Stimulated activated CD4-positive, alpha-beta T cell treated with anti-CD3 and anti-CD28 coated beads, Interleukin-1b, Interleukin-23, amount 100 ng/mL, for 4 hours (primary cell): ENCODE data around the gene TOX3.

ENCODE experiments used
- DNase-seq, 2 donors: peaks; one replicate each; pipeline ENCODE4 v3.0.0-alpha.2; 2020; ENCODE audit warnings: low read depth in 2 of 2

Gene TOX3

DNA sequence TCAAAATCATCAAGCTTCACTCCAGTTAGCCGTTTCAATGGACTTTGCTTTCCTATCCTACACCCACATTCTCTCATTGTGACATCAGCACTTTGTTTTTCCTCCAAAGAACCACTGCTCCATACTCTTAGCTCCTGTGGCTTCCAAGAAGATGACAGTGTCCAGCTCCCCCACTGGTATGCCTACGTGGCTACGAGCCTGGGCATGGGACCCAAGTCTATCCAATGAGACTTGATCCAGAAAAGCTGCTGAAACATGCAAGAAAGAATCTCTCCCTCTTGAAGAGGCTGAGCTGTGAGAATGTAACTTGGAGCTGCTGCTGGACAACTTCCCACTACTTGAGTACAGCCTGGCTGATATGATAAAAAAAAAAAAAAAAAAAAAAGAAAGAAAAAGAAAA, 9.4 kb downstream of the TOX3 start:
- DNase-seq: no peak

- DNase-seq: no peak
Measured at GRCh38 chr16:52535076-52535475, 11.9 kb downstream of the TOX3 start.

- DNase-seq: no peak
Measured at GRCh38 chr16:52533296-52533695, 13.6 kb downstream of the TOX3 start.

DNA sequence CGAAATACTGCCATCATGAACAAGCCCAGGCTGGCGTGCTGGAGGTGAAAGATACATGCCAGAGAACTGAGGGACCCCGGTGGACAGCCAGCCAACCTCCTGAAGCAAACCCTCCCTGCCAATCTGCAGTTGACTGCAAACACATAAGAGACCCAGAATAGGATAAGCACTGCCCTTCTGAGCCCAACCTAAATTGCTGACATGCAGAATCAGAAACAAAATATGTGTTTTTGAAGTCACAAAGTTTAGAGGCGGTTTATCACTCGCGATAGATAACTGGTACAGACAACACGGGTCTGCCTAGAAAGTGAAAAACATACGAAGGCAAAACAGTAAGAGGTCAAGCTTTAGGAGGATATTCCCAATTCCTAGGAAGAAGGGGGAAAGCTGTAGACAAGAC, 14.6 kb downstream of the TOX3 start:
- no peak for DNase-seq

DNA sequence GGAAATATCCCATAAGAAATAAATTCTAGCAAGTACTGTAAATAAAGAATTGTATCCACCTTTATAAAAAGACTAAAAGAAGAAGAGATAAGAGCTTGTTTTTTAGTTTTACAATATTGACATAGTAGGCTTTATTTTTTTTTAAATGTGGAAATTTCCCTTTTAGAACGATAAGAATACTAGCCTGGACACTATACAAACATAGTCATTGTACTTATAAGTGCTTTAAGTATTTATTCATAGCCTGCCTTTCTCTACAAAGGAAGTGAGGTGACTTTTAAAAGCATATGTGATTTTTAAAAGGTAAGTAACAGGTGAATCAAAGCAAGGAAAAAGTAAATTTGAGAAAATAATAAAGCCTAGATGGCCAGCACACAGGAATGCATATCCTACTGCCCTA, 17.7 kb downstream of the TOX3 start:
- DNase-seq: no peak

DNA sequence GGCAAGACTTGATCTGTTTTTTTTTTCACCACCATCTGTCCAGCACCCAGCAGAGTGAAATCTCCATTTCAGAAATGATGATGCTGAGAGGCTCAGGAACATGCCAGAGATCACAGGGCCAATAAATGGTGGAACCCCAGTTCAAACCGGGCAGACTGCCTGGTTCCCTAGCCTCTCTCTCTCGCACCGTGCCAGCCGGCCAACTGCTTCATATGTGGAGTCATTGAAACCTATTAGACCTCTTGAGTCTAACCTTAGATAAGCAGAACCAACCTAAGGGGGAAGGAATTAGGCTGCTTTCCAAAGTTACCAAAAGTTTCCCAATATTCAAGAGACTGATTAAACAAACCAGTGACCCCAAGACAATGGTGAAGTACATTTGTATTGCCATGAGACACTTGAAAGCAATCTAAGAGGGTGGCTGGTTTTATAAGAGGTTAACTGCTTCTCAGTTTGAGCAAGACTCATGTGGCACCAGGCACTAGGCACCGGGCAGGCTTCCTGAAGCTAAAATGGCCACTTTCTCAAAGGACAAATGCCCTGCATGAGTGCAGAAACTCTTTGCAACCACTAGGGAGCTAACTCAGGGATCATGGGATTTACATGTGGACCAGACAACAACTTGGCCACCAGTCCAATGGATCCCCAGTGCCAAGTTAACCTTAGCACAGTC, 18.4 kb downstream of the TOX3 start:
- no peak for DNase-seq

- DNase-seq: no peak
Measured at GRCh38 chr16:52526830-52527229, 20.1 kb downstream of the TOX3 start.

DNA sequence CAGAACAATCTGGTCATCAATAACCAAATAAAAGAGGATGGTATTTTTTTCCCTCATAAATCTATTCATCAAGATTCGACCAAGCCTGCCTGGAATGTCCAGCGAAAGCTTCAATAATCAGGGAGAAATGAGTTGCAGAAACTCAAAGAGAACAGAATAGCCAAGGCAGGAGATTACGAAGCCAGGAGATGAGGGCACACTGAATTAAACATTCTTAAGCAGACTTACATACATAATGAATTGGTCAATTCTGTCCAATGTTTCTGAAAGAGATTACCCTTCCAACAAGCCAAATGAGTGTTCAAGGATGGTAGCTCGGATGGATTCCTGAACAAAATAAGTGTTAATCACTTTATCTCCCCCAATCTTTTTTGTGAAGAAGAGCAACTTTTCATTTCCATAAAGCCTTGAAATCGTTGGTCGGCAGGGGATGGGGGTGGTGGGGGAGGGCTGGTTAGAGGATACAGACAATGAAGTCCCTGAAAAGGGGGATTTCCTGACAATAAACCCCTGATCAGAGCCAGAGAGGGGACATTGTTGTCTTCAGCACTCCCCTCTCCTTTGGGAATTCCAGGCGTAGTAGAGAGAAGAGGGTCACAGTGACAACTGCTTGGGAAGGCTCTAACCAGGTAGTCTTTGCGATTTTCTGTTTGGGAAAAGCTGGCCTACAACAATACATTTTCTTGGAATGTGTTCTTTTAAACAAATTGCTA, 20.7 kb downstream of the TOX3 start:
- no peak for DNase-seq

DNA sequence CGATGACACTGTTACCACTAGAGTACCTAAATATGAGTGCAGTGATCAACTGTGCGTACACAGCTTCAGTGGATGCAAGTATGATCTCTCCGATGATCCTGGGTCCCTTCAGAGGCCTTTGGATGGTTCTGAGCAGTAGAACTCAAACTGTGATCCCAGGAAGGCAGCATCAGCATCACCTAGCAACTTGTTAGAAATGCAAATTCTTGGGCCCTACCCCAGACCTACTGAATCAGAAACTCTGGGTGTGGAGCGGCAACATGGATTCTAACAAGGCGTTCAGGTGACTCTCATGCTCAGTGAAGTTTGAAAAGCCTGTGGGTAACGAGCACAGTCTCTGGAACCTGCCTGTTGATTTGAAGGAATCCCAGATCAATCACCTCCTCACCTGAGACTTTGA, 25.4 kb downstream of the TOX3 start:
- DNase-seq: no peak

DNA sequence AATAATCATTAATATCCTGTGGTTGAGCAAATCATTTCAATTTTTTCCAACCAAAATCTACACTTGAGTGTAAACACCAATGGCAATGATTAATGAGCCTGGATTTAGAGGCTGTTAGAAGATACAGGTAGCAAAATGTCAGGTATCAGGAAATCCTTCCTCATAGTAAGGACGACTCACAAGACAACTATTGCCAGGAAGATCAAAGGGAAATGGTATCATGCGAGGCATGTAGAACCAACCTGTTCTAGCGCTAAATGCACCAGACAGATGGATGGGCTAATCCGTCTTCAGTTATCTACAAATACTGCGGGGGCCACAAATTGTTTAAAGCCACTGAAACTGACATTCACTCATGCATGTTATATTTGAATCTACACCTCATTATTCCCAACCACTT, 28.1 kb downstream of the TOX3 start:
- DNase-seq: no peak

DNA sequence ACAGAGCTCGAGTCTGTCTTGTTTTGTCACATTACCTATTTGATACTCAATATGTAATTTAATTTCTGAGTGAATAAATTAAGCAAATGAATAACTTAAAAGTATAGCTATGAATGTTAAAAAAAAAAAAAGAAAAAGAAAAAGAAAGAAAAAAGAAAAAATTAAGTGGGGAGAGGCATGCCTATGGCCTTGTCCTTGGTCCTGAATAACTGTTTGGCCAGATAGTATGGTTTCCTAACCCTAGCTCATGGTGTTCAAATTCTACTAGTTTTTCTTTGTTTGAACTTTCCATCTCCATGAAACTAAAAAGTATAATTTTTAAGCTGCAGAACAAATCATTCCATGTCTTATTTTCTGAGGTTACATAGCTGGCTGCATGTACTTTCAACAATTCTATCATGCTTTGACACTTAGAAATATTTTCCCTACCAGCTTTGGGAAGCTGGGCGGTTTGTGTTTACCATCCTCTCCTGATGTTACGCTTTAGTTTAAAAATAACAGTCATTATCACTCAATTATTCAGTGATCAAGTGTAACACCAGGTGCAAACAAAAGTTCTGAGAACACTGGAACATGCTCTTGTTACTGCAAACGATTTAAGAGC, 31.8 kb downstream of the TOX3 start:
- DNase-seq: no peak

DNA sequence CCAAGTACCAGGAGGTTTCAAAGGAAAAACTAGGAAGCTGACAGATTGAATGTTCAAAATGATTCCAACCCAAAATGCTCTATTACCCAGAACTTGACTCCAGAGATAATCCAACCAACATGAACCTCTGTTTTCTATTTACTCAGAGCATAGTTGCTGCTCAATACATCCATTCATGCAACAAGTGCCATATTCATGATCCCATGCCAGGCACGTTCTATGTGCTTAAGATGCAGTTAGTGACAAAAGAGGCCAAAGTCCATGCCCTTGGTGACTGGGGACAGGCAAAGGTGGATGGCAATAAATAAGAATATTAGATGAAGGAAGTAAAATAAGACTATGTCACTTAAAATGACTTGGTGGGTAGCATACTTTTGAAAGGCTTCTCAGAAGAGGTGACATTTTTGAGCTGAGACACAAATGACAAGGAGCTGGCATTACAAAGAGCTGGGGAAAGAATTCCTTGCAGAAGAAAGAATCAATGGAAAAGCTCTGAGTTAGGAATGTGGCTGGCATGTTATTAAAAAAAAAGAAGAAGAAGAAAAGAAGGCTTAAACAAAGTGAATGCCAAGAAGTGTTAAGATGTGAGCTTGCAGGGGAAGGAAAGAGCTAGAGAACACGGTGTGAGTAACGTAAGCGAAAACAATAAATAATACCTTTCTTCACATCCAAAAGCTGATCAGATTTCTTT, 34.5 kb downstream of the TOX3 start:
- no peak for DNase-seq

DNA sequence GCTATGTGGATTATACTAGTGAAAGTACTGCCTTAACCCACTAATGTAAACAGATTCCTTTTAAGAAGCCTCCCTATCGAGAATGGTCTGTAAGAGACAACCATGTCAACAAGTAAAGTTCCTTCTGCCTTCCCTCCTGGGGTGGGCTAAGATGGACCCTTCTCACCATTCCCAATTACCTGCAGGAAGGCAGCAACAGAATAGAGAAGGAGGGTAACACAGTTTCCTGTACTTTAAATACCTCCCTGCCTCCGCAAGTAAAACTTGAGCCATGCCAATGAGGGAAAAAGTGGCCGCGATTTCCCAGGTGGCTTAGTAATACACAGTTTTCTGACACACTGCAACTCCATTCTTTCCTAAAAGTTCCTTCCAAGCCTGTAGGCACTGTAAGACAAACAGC, 45.2 kb downstream of the TOX3 start:
- no peak for DNase-seq

DNA sequence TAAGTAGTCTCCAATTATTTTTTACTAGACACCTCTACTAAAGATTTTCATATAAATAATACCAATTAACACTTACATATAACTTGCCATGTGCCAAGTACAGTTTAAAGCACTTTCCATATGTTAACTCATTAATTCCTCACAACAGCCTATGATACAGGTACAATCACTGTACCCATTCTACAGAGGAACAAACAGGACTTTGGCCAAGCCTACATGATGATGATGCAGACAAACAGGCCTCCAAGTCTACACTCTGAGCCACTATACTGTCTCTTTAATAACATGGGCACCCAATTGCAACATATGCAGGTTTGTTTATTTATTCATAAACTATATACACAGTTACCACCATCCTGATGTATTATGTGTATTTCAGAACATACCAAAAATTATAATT, 46.0 kb downstream of the TOX3 start:
- no peak for DNase-seq

- no peak for DNase-seq
Measured at GRCh38 chr16:52499060-52499440, 47.9 kb downstream of the TOX3 start.

DNA sequence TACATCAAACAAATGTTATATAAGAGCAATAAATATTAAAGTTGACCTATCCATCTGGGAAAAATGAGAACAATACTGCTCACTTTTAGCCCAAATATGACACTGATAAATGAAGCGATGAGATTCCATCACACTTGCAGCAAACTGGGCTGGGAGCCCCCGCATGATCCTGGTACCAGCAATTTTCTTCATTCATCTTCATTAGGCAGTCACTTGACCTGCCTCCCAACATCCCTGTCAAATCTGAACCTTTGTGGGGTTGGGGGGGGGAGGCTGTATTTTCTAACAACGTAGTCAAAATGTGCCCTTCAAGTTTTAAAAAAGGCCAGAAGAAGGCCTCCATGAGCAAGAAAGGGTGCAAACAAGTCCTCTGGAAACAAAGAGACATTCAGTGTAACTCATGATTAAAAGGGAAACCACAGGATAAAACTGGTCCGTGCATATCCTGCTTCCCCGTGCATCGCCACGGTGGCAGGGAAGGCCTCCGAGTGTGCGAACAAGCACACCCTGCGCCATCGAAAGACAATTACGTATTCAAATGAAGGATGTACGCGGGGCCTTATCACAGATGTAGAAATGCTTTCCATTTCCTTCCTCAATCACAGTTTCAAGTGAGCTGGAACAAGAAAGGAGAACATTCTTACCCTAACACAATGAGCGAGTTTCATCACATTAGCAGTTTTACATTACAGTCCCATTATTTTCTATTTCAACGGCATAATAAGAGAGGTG, 48.4 kb downstream of the TOX3 start:
- no peak for DNase-seq

- no peak for DNase-seq
Measured at GRCh38 chr16:52497067-52497816, 49.7 kb downstream of the TOX3 start.

GRCh38 chr16:52496051-52496876, 50.7 kb downstream of the TOX3 start:
- DNase-seq: no peak

GRCh38 chr16:52494621-52495020, 52.3 kb downstream of the TOX3 start:
- no peak for DNase-seq

DNA sequence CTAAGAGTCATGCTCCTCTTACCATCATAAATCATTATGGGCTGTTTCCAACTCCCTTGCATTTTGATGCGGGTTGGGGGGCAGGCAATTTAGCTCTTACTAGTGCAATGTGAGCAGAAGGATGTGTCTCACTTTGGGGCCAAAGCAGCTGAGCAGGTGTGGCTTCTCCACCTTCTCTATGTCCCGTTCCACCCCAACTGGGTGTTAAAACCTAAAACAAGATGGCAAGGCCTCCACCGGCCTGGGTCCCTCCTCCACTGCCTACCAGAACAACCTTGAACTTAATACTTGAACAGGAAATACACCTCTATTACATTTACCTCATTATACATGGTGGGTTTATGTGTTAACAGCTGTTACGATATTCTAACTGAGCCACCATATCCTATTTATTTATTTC, 52.8 kb downstream of the TOX3 start:
- DNase-seq: no peak
